ENCODE data around the gene CDK5RAP2.

GRCh38 chr9:120358877-120359276, 221.1 kb downstream of the CDK5RAP2 start:
- TF ChIP-seq, protein P1, sequence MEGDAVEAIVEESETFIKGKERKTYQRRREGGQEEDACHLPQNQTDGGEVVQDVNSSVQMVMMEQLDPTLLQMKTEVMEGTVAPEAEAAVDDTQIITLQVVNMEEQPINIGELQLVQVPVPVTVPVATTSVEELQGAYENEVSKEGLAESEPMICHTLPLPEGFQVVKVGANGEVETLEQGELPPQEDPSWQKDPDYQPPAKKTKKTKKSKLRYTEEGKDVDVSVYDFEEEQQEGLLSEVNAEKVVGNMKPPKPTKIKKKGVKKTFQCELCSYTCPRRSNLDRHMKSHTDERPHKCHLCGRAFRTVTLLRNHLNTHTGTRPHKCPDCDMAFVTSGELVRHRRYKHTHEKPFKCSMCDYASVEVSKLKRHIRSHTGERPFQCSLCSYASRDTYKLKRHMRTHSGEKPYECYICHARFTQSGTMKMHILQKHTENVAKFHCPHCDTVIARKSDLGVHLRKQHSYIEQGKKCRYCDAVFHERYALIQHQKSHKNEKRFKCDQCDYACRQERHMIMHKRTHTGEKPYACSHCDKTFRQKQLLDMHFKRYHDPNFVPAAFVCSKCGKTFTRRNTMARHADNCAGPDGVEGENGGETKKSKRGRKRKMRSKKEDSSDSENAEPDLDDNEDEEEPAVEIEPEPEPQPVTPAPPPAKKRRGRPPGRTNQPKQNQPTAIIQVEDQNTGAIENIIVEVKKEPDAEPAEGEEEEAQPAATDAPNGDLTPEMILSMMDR (IDR thresholded peaks at IDR 0.05; ENCODE audit: low read depth, low read length), result no peak
- no peak for TF ChIP-seq POLR2A (IDR thresholded peaks at IDR 0.05; ENCODE audit: extremely low read depth, insufficient read length)

Measured in NB4 (cell line).